VCaP (cell line): ENCODE measurements around the gene CLEC4D.
A peak's percentile ranks its signal among the peaks of the same experiment; 100 is the strongest.
"Not testable (repeated sequence)": the region's sequence is repeated elsewhere in the genome, so short reads cannot be mapped to it uniquely, and the experiment has no call there.

Experiments used
- H3K27ac ChIP-seq: fragments of 450-650 bp; 2 replicates; pipeline ENCODE4 v1.5.1; 2017
- CTCF ChIP-seq: fragments of 450-650 bp; conservative IDR thresholded peaks from 2 replicates; pipeline ENCODE4 v1.5.1; 2017; ENCODE audit warnings: mild to moderate bottlenecking, moderate library complexity

Gene CLEC4D

DNA sequence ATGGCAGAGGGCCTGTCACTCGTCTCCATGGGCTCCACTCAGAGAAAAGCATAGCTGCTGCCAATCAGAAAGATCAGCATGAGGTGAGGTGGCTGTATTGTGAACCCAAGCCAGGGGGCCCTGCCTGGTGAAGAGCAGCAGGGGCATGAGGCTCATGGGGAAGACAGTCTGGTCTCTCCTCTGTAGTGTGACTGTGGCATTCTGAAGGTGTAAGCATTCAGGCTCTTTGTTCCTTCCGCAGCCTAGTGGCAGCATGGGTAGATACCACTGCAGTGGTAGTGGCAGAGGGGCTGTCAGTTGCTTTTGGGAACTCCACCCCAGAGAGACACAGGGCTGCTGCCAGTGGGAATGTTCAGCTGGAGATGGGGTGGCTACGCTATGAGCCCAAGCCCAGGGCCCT lies 5.1 kb upstream of the CLEC4D start:
- TF ChIP-seq CTCF, result no peak

DNA sequence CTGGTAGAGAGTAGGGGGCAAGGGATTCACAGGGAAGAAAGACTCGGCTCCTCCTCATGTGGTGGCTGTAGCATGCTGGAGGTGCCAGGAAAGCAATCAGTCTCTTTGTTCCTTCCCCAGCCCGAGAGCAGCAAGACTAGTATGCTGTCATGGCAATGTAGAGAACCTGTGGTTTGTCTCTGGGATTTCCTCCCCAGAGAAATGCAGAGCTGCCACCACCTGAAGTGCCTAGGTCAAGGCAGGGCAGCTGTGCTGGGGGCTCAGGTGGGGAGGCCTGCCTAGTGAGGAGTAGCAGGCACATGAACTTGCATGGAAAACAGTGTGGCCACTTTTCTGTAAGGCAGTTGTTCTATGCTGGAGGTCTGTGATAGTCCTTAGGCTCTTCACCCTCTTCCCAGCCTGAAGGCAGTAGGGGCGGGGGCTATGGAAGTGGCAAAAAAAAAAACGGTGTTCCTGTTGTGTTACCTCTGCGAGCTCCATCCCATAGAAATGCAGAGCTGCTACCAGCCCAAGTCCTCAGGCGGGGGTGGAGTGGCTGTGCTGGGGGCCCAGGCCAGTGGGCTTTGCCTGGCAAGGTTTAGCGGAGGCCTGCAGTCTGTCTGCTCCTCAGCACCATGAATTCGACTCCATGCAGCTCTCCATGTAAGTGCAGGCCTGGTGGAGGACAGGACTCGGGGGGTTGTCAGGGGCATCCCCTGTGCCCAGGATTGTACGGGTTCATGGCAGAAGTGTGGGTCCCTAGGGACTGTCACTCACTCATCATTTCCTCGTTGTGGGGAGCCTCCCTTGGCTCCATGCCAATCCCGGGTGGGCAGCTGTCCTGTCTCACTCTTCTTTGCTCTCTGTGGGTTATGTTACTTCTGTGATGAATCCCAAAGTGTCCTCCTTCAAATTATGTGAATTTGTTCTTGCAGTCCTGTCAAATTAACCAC lies 4.1 kb upstream of the CLEC4D start:
- TF ChIP-seq CTCF, result no peak
- no peak overlapping the region for H3K27ac ChIP-seq

More for the DNA sequence above, 5.1 kb upstream of the CLEC4D start:
- H3K27ac ChIP-seq, result no peak overlapping the region

- no peak overlapping the region for H3K27ac ChIP-seq
- TF ChIP-seq CTCF, result no peak
Observed at GRCh38 chr12:8517971-8518370, 4.7 kb downstream of the CLEC4D start.

DNA sequence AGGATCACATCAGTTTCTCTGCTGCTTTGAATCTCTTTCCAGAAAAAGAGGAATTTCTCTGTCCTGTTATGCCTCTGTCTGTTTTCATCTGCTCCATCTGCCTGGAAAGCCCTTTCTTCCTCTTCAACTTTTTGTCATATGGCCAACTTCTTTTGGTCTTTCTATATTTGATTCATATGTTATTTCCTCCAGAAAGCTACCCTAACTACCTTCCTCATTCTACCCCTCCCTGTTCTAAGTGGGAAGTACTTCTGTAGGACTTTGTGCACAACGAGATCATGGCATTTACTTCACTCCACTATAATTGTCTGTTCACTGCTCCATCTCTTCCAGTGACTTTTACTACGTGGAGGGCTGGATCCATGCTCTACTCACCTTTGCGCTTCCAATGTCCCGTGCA lies 5.9 kb downstream of the CLEC4D start:
- H3K27ac ChIP-seq, result no peak overlapping the region

GRCh38 chr12:8527250-8528130 lies 14.2 kb downstream of the CLEC4D start:
- no peak for TF ChIP-seq CTCF
- H3K27ac ChIP-seq, result no peak overlapping the region

More for the DNA sequence above, 5.9 kb downstream of the CLEC4D start:
- TF ChIP-seq CTCF, result no peak

GRCh38 chr12:8532045-8532444 lies 18.7 kb downstream of the CLEC4D start:
- TF ChIP-seq CTCF, result no peak
- H3K27ac ChIP-seq, result no peak overlapping the region

- not testable (repeated sequence) for H3K27ac ChIP-seq
- peak; percentile 52 for TF ChIP-seq CTCF
Observed at GRCh38 chr12:8537820-8538219, 24.5 kb downstream of the CLEC4D start.

GRCh38 chr12:8540831-8541230 lies 27.5 kb downstream of the CLEC4D start, which contains the start of gene CLEC4E:
CLEC4E (minus strand) TSS chr12:8540905; CDS start chr12:8540797, 108 bp downstream.
- H3K27ac ChIP-seq, result not testable (repeated sequence)
